ENCODE results near the gene ICE2. TPM values are rescaled to one million over a fixed set of nuclear protein-coding genes. Genes with fewer than 3 reads are reported as not detected.
"Not testable (repeated sequence)": the region's sequence is repeated elsewhere in the genome, so short reads cannot be mapped to it uniquely, and the experiment has no call there.

The ICE2 gene
- total and polyA plus RNA-seq, 2 of the 8 experiments (the other 6 are each of a cell fraction or from before 2014, with no cell fraction given): 40.0 to 87.3 TPM

GRCh38 chr15:60411774-60412425 lies 67.0 kb downstream of the ICE2 start (continued):
- TF ChIP-seq SP4 (IDR thresholded peaks at IDR 0.05; ENCODE audit: low read length) (no peak), SUZ12 (IDR thresholded peaks at IDR 0.05; ENCODE audit: low read length) (no peak), CTCF (IDR thresholded peaks at IDR 0.05; ENCODE audit: control extremely low read depth in 1 of 3, insufficient read depth in 1 of 3, low read depth in 1 of 3, low read length in 3 of 3) (no peak), EZH2 (IDR thresholded peaks at IDR 0.05; ENCODE audit: low read depth, low read length, severe bottlenecking) (no peak), TEAD4 (IDR thresholded peaks at IDR 0.05; ENCODE audit: low read depth, low read length) (no peak), ASH2L (IDR thresholded peaks at IDR 0.05; ENCODE audit: low read length) (no peak), JUND (IDR thresholded peaks at IDR 0.05; ENCODE audit: low read length) (no peak), RXRA (IDR thresholded peaks at IDR 0.05; ENCODE audit: insufficient read depth, low read depth, low read length) (no peak)

- not testable (repeated sequence) for FAIRE-seq; H3K27ac ChIP-seq (ENCODE audit: low read depth, low read length); H4K8ac ChIP-seq (ENCODE audit: extremely low read depth, insufficient read depth, low read length); H3K27me3 ChIP-seq (replicated peaks in 1 of 4; ENCODE audit: control insufficient read depth in 3 of 4, extremely low read depth in 1 of 4, insufficient read depth in 3 of 4, low read length in 3 of 4); H3K36me3 ChIP-seq (ENCODE audit: control insufficient read depth in 2 of 4, insufficient read depth in 4 of 4, low read length in 3 of 4); H3K14ac ChIP-seq (ENCODE audit: insufficient read length); H2BK20ac ChIP-seq (ENCODE audit: low read length); H2BK120ac ChIP-seq (replicated peaks; ENCODE audit: low read depth, low read length); H4K91ac ChIP-seq (replicated peaks; ENCODE audit: insufficient read length, low read length); H3K23me2 ChIP-seq (ENCODE audit: low read depth, low read length); H3K4me3 ChIP-seq (ENCODE audit: extremely low read depth in 1 of 4, insufficient read depth in 2 of 4, low read depth in 3 of 4, low read length in 4 of 4); H3K23ac ChIP-seq (ENCODE audit: insufficient read length); H3K4me1 ChIP-seq (replicated peaks in 1 of 4; ENCODE audit: control insufficient read depth in 3 of 4, insufficient read depth in 4 of 4, low read length in 3 of 4); H3K56ac ChIP-seq (replicated peaks; ENCODE audit: insufficient read length, low read depth, low read length); H3K4ac ChIP-seq (replicated peaks; ENCODE audit: insufficient read length, low read depth, low read length); H3K9ac ChIP-seq (replicated peaks in 1 of 4; ENCODE audit: extremely low read depth in 1 of 4, low read depth in 3 of 4, low read length in 3 of 4); H3K4me2 ChIP-seq (ENCODE audit: insufficient read depth in 1 of 2, low read depth in 2 of 2, low read length in 2 of 2); H2AFZ ChIP-seq (ENCODE audit: low read length); H2AK5ac ChIP-seq (ENCODE audit: low read depth, low read length); DNase-seq (ENCODE audit: low read depth in 1 of 2, low spot score in 2 of 2); H4K5ac ChIP-seq (ENCODE audit: insufficient read length, low read depth, low read length); H3K18ac ChIP-seq (ENCODE audit: extremely low read depth, low read length); H2BK5ac ChIP-seq (ENCODE audit: low read depth, low read length); H3K79me2 ChIP-seq (ENCODE audit: control insufficient read depth in 1 of 2, insufficient read depth in 2 of 2, low read length in 2 of 2); H2BK12ac ChIP-seq (ENCODE audit: low read depth, low read length); H3K9me3 ChIP-seq (ENCODE audit: insufficient read depth in 2 of 2, low read depth in 1 of 2, low read length in 1 of 2); H4K20me1 ChIP-seq (replicated peaks in 1 of 2; ENCODE audit: control insufficient read depth in 1 of 2, insufficient read depth in 2 of 2, low read length in 2 of 2); H3K79me1 ChIP-seq (ENCODE audit: low read depth, low read length); H2BK15ac ChIP-seq (ENCODE audit: low read length)
- ChIA-PET CTCF (ENCODE audit: partially characterized antibody) (interaction anchor here (0.7 to 1.6 kb wide), 2 partner anchors 13 to 51 kb away, joined by 3 to 4 read pairs; no protein-coding TSS in a partner anchor), POLR2A (ENCODE audit: partially characterized antibody) (interaction anchor here (1.1 kb wide), 1 partner anchor 68 kb away, joined by 3 read pairs; the partner anchor contains the start of gene ICE2)
- 97% methylated on average over 8 of the region's 9 CpGs; no CpG with 5 or more reads in 1 of the 2 experiments for WGBS, 2 experiments (ENCODE audit: extremely low coverage in 1 of 2, insufficient coverage in 1 of 2, insufficient read length in 1 of 2, insufficient replicate concordance in 2 of 2, low coverage in 1 of 2, low lambda C conversion rate in 2 of 2, missing lambda C conversion rate in 1 of 2)
Measured at GRCh38 chr15:60410350-60410749, 68.6 kb downstream of the ICE2 start.

Data from H1 (cell line).